IMR-90 (cell line): ENCODE results near the gene NUDT10. TPM values are rescaled to one million over a fixed set of nuclear protein-coding genes. Genes with fewer than 3 reads are reported as not detected.
"Not testable (repeated sequence)": the region's sequence is repeated elsewhere in the genome, so short reads cannot be mapped to it uniquely, and the experiment has no call there.

Source experiments
- ATAC-seq: fragments of 200-7000 bp; cut with Tn5 transposase; 2 replicates; pipeline ENCODE4 v1.9.1; 2020; ENCODE audit warnings: low read depth, mild to moderate bottlenecking, moderate library complexity
- BruUV-seq: library from RNA; stranded (reverse); fragments of 400-500 nt; replicated peaks from 2 replicates; lab custom pipeline; 2021; lab: Mats Ljungman, UMichigan
- CTCF ChIA-PET: fragments of 300-600 bp; formaldehyde crosslinking; extraction: SDS; loops from one replicate; lab custom pipeline; 2021; ENCODE audit warnings: antibody characterized with exemption; lab: Yijun Ruan, JAX
- POLR2A ChIA-PET: fragments of 300-600 bp; sonication (Branson Sonifier 250); formaldehyde crosslinking; loops from one replicate; lab custom pipeline; 2022; ENCODE audit warnings: antibody characterized with exemption; ENCODE audit not compliant: unreplicated experiment; lab: Charles Lee
- DNase-seq: peaks from one replicate; pipeline ENCODE4 v3.0.0; 2013
- H2AFZ ChIP-seq: replicated peaks from 2 replicates; pipeline ENCODE3; 2013; ENCODE audit warnings: low read length, mild to moderate bottlenecking; ENCODE audit not compliant: poor library complexity
- H2AK5ac ChIP-seq: 2 replicates; pipeline ENCODE4 v1.6.1; 2013; ENCODE audit warnings: low read depth, low read length, inconsistent platforms
- H2AK9ac ChIP-seq: replicated peaks from 2 replicates; pipeline ENCODE3; 2013; ENCODE audit warnings: mild to moderate bottlenecking, low read depth, low read length, moderate library complexity; ENCODE audit not compliant: poor library complexity
- H2BK120ac ChIP-seq: 2 replicates; pipeline ENCODE4 v1.6.1; 2013; ENCODE audit warnings: low read depth, low read length, inconsistent platforms
- H2BK15ac ChIP-seq: 3 replicates; pipeline ENCODE4 v1.6.1; 2013; ENCODE audit warnings: low read depth, low read length, inconsistent platforms
- H2BK20ac ChIP-seq: 2 replicates; pipeline ENCODE4 v1.6.1; 2013; ENCODE audit warnings: low read depth, mild to moderate bottlenecking, inconsistent platforms, low read length, moderate library complexity
- H2BK5ac ChIP-seq: 2 replicates; pipeline ENCODE4 v1.6.1; 2013; ENCODE audit warnings: mild to moderate bottlenecking, low read depth, low read length, inconsistent platforms; ENCODE audit not compliant: poor library complexity, severe bottlenecking
- H3K14ac ChIP-seq: replicated peaks from 2 replicates; pipeline ENCODE4 v1.6.1; 2013; ENCODE audit warnings: low read depth, low read length, inconsistent platforms
- H3K18ac ChIP-seq: 2 replicates; pipeline ENCODE4 v1.6.1; 2013; ENCODE audit warnings: low read depth, low read length, control low read depth
- H3K23ac ChIP-seq: 2 replicates; pipeline ENCODE4 v1.6.1; 2013; ENCODE audit warnings: low read depth, low read length, inconsistent platforms
- H3K27ac ChIP-seq: 2 replicates; pipeline ENCODE4 v1.5.1; 2013; ENCODE audit warnings: mild to moderate bottlenecking, control low read depth, low read length; ENCODE audit not compliant: insufficient read depth
- H3K27me3 ChIP-seq: 2 replicates; pipeline ENCODE4 v1.6.1; 2013; ENCODE audit warnings: low read length; ENCODE audit not compliant: control insufficient read depth, insufficient read depth
- H3K36me3 ChIP-seq: 2 replicates; pipeline ENCODE4 v1.6.1; 2013; ENCODE audit warnings: low read length, mixed read lengths; ENCODE audit not compliant: control insufficient read depth, insufficient read depth
- H3K4ac ChIP-seq: 2 replicates; pipeline ENCODE4 v1.6.1; 2013; ENCODE audit warnings: low read depth, low read length, inconsistent platforms
- H3K4me1 ChIP-seq: 2 replicates; pipeline ENCODE4 v1.6.1; 2013; ENCODE audit warnings: low read length, mixed read lengths; ENCODE audit not compliant: control insufficient read depth, insufficient read depth
- H3K4me2 ChIP-seq: 2 replicates; pipeline ENCODE4 v1.6.1; 2013; ENCODE audit warnings: low read depth, mild to moderate bottlenecking, control low read depth, low read length, moderate library complexity
- H3K4me3 ChIP-seq: 2 replicates; pipeline ENCODE4 v1.5.1; 2013; ENCODE audit warnings: low read depth, mild to moderate bottlenecking, control low read depth, low read length, moderate library complexity; ENCODE audit not compliant: insufficient read depth
- H3K56ac ChIP-seq: 2 replicates; pipeline ENCODE4 v1.6.1; 2013; ENCODE audit warnings: low read length, inconsistent platforms; ENCODE audit not compliant: insufficient read depth; ENCODE audit errors: extremely low read depth
- H3K79me1 ChIP-seq, 2 experiments: 2 replicates each; pipeline ENCODE4 v1.6.1; 2013; ENCODE audit warnings: low read length in 2 of 2, inconsistent platforms in 1 of 2, low read depth in 1 of 2
- H3K9ac ChIP-seq: 2 replicates; pipeline ENCODE4 v1.6.1; 2013; ENCODE audit warnings: low read depth, low read length, control low read depth
- H3K9me1 ChIP-seq: 2 replicates; pipeline ENCODE4 v1.6.1; 2013; ENCODE audit warnings: low read length, inconsistent platforms; ENCODE audit not compliant: insufficient read depth
- H3K9me3 ChIP-seq: 2 replicates; pipeline ENCODE4 v1.6.1; 2013; ENCODE audit warnings: low read length; ENCODE audit not compliant: control insufficient read depth, insufficient read depth
- H4K20me1 ChIP-seq: 2 replicates; pipeline ENCODE4 v1.6.1; 2013; ENCODE audit warnings: low read length, inconsistent platforms; ENCODE audit not compliant: insufficient read depth
- H4K5ac ChIP-seq: 2 replicates; pipeline ENCODE4 v1.6.1; 2013; ENCODE audit warnings: mild to moderate bottlenecking, low read depth, low read length, control low read depth
- H4K8ac ChIP-seq, 2 experiments: 2 replicates each; pipeline ENCODE4 v1.6.1; 2013; ENCODE audit warnings: low read depth in 2 of 2, low read length in 2 of 2, control low read depth in 1 of 2, inconsistent platforms in 1 of 2
- H4K91ac ChIP-seq: 2 replicates; pipeline ENCODE4 v1.6.1; 2013; ENCODE audit warnings: low read depth, low read length, inconsistent platforms; ENCODE audit not compliant: insufficient read depth
- WGBS, 2 experiments: methylation state at CpG; one replicate each; pipeline versions ENCODE4 v1.1.5 to v1.1.7; 2013; ENCODE audit warnings: missing lambda C conversion rate in 2 of 2; ENCODE audit not compliant: insufficient read length in 1 of 2; ENCODE audit errors: extremely low coverage in 2 of 2; 5-methylcytosine and 5-hydroxymethylcytosine counted together
- dilution Hi-C: fragments of 300-500 bp; cut with HindIII; formaldehyde crosslinking; loops from one replicate; pipeline ENCODE4 v1.14.3; 2018; ENCODE audit warnings: low sequenced_read_pairs; ENCODE audit not compliant: unreplicated experiment
- in situ Hi-C: fragments of 300-500 bp; cut with MboI; formaldehyde crosslinking; loops from 3 replicates; pipeline ENCODE4 v1.14.3; 2019; ENCODE audit warnings: low sequenced_read_pairs, inconsistent platforms, mixed read lengths
- intact Hi-C: fragments of 100-400 bp; cut with micrococcal nuclease; formaldehyde crosslinking; loops from 2 replicates; pipeline ENCODE4 v1.10.0; 2022
- polyA plus RNA-seq, 3 experiments: library from polyadenylated mRNA; depleted of rRNA; stranded (reverse); fragments of >200 nt; gene quantifications; 2 replicates each; pipeline ENCODE4 v1.2.3, GENCODE V29; 2012; ENCODE audit warnings: low replicate concordance in 1 of 3
- total RNA-seq: library from RNA; depleted of rRNA; stranded (reverse); fragments of >200 nt; gene quantifications from 2 replicates; pipeline ENCODE4 v1.2.3, GENCODE V29; 2012

NUDT10 gene
- total and polyA plus RNA-seq, 2 of the 4 experiments (the other 2 are of a cell fraction) = 0.90 to 0.91 TPM

- in situ Hi-C loops, H3K9me1 ChIP-seq, H3K56ac ChIP-seq, intact Hi-C loops, BruUV-seq, H4K8ac ChIP-seq, H2BK5ac ChIP-seq, H3K4ac ChIP-seq, H3K23ac ChIP-seq, H3K14ac ChIP-seq, H3K27me3 ChIP-seq, H2AK9ac ChIP-seq, H4K91ac ChIP-seq, H4K20me1 ChIP-seq, H4K5ac ChIP-seq, DNase-seq, H2BK15ac ChIP-seq, H3K36me3 ChIP-seq, H3K4me1 ChIP-seq, H3K18ac ChIP-seq, POLR2A ChIA-PET, H2BK20ac ChIP-seq, H2BK120ac ChIP-seq, H3K79me1 ChIP-seq, H3K9me3 ChIP-seq, H2AK5ac ChIP-seq, H3K9ac ChIP-seq, CTCF ChIA-PET, dilution Hi-C loops, H3K27ac ChIP-seq: not testable (repeated sequence)
- 50% methylated on average over 2 of the region's 56 CpGs; no CpG with 5 or more reads in 1 of the 2 experiments for WGBS, 2 experiments
- H2AFZ ChIP-seq = peak overlapping the region; percentile 63
- H3K4me2 ChIP-seq = peak overlapping the region; percentile 56
- H3K4me3 ChIP-seq = peak overlapping the region; percentile 31; the same call in 1 of the 2 replicates
- ATAC-seq = peak; percentile 68
These were observed 542 bp downstream of the NUDT10 start for GRCh38 chrX:51332943-51333785.
